Measurements from ENCODE around the gene KCNQ1.

Gene KCNQ1

DNA sequence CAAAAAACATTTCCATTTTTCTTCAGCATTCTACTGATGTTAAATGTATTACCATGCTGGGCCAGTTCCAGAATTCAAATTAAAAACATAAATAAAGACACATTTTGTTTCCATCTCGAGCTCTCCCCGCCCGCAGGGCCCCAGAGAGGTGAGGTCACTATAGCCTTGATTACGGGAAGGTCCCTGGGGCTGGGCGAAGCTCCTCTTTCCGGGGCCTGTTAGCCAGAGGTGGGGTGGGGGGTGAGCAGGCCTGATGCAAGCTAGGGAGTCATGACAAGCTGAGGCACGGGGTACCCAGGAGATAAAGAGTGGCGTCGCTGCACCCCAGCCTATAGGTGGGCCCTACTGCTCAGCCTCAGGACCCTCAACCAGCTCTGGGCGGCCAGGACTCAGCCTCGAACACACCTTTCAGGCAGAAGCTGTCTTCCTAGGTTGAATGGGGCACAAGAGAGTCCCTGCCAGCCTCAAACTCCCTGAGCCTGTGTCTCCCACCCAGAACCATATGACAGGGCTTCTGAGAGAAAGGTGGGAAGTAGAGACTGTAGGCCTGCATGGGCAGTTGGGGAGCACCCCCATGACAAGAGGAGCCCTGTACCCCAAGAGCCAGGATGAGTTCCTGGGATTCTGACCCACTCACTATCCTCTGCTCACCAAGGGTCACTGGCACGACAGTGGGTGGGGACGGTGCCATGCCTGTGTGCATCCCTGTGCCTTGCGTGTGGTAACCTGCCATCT, 220.2 kb downstream of the KCNQ1 start:
- no peak for DNase-seq (ENCODE audit: low read depth)

DNA sequence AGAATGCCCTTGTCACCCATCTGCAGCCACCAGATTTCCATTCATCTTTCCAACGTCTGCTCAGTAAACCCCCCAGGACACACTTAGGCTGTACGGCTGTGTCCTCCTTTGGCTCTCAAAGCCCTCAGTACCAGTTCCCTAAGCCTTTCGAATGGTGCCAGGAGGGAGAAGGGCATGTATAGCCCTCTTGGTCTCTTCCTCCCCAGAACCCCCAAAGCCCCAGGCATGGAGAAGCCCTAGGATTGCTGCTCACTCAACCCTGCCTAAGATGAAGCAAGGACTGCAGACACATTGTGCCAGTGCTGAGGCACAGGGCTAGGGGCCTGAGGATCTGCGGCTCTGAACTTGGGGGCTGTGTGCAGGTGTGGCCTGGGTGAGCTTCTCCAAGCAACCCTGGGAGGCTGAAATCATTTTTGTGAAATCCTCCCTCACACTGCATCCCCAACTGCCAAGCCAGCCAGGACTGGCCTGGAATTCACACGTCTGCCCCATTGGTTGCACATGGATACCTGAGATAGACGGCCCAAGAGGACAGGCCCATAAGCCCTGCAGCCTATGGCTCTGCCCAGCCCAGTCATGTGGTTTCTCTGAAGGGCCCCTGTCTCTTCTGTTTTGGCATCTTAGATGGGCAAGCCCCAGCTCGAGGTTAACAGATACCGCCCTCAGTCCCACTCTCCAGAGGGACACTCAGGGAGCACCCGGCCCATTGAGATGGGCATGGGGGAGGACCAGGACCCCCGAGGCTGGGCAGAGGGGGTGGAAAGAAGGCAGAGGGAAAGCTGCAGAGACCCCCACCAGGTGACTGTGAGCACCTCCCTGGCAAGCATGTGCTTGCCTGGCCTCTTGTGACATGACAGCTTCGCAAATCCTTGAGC, 221.0 kb downstream of the KCNQ1 start:
- DNase-seq (ENCODE audit: low read depth): no peak

DNA sequence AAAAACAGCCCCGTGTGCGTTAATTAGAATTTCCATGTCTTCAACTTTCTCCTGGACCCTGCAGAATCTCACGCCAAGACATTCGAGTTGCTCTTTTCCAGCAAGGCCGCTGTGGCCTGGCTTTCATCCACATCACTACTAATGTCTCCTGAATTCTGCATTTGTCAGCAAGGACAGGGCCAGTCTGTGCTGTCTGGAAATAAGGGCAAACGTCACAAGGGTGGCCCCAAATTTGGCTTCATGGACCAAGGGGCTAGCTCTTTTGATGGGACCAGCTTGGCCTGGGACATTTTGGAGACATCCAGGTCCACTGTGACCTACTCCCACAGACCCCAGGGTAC, 221.6 kb downstream of the KCNQ1 start:
- no peak for DNase-seq (ENCODE audit: low read depth)

DNA sequence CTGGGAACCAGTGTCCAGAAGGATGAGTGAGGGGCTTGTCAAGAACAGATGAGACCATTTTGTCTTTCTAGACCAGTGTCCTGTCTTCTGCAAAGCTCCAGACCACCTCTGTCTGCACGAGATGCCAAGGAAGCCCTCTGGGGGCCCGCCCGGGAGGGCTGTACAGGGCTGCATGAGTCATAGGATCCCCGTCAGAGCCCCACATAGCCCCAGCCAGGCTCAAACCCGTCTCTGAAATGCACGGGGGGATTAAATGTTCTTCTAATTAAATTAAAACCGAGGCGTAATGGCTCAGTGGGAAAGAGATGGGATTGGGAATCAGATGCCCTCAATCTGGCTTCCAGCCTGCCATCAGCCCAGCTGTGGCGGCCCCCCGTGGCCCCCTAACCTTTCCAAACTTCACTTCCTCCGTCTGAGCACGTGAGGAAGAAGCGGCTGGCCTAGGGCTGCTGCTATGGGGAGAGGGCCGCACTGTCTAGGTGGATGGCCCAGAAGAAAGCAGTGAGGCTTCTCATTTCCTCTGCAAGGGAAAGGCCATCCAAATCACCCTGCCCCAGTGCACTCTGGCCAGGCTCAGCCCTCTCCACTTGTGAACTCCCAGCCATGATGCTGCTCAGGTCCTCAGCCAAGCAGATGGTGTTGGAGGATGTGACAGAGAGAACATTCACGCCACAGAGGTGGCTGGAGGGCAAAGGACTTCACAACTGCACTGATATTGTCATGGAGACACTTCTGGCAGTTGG, 222.2 kb downstream of the KCNQ1 start:
- no peak for DNase-seq (ENCODE audit: low read depth)

DNA sequence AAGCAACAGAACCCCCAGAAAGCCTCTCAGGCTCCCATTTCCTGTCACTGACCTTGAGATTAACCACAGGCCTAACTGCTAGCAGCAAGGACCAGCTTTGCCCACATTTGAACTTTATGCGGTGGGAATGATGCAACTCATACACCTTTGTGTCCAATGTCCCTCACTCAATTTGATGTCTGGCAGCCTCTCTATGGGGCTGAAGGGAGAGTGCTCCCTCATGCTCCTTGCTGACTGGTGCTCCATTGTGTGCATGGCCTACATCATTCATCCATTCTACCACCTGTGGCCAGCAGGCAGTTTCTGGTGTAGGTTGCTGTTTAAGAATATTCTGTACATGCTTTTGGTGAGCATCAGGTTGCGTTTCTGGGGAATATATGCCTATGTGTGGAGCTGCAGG, 223.1 kb downstream of the KCNQ1 start:
- no peak for DNase-seq (ENCODE audit: low read depth)

DNA sequence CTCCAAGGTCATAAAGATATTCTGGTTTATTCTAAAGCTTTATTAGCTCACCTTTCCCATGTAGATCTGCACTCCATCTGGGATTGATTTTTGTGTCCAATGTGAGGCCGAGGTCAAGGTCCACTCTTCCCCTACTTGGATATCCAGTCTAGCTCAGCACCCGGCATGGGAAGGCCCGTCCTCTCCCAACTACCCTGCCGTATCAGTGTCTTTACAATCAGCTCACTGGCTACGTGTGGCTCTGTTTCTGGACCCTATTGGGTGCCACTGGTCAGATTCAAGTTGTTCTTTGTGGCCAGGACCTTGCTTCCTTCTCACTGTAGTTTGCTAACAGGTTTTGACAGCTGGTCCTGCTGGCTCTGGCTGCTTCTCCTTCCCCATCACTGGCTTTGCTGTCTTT, 224.1 kb downstream of the KCNQ1 start:
- no peak for DNase-seq (ENCODE audit: low read depth)

DNA sequence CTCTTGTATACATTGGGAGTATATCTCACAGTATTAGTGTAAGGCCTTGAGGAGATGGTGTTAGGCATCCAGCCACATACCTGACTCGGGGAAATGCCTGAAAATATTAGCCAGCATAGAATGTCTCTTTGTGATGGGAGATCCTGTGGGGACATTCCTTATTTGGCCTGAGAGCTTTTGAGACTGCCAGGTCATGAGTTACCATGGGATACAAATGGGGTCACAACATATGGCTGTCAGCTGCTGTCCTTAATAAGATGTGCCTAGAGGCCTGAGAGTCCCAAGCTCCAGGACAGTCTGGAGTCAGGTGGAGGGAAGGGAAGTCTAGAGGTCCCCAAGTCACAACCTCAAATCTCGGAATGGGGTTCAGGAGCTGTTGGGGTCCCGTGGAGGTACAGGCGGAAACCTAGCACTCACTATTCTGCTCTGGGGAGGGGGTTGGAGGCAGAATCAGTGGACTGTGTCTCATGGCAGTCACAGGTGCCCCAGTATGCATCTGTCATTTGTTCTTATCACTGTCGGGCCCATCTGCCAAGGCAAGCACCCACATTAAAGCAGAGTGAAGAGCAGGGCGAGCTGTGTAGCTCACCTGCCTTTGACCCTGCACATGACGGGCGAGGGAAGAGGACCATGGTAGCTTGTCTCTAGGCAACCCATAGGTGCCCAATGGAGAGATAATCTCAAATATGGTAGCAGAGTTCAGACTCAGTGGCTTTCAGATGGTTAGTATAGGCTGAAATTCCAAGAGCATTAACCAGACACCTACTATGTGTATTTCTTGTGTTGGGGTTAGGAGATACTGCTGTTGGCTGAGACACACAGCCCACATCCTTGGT, 225.0 kb downstream of the KCNQ1 start:
- no peak for DNase-seq (ENCODE audit: low read depth)

DNA sequence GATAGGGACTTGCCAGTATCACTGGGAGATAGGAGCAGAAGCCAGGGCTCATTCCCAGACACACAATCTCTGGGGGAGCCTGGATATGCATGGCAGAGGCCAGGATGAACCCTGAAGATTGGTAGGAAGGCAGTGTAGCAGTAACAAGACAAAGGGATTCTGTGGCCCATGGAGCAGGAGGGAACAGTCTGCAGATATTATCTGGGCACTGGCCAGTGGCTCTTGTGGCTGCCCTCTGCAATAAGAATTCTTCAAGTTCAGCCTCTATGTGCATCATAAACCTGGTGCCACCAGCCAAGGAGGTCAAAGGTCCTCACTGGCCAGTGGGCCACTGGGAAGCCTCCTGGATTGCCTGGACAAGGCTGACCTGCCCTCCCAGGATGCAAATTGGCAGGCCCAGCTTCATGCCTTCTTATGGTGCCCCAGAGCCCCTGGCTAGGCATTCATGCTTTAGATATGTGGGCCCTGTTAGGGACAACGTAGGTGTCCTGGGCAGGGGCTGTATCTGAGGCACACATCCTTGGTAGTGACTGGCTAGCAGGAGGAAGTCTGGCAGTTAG, 225.8 kb downstream of the KCNQ1 start:
- no peak for DNase-seq (ENCODE audit: low read depth)

DNA sequence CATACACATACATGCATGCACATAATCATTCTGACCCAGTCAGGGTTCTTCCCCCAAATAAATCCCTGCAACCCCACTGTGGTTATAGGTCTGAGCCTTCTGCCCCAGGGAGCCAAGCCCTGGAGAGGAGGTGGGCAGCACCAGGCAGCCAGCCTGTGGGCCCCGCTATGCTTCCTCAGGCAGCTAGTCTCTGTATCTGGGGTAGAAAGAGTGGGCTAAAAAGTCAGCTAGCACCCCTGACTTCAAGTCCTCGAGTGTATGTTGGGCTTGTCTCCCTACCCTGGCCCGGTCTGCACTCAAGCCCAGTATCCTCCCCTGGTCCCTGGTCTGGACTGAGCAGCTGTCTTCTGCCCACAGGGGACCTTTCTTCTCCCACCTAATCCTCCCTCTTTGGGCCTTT, 226.9 kb downstream of the KCNQ1 start:
- DNase-seq (ENCODE audit: low read depth): no peak

DNA sequence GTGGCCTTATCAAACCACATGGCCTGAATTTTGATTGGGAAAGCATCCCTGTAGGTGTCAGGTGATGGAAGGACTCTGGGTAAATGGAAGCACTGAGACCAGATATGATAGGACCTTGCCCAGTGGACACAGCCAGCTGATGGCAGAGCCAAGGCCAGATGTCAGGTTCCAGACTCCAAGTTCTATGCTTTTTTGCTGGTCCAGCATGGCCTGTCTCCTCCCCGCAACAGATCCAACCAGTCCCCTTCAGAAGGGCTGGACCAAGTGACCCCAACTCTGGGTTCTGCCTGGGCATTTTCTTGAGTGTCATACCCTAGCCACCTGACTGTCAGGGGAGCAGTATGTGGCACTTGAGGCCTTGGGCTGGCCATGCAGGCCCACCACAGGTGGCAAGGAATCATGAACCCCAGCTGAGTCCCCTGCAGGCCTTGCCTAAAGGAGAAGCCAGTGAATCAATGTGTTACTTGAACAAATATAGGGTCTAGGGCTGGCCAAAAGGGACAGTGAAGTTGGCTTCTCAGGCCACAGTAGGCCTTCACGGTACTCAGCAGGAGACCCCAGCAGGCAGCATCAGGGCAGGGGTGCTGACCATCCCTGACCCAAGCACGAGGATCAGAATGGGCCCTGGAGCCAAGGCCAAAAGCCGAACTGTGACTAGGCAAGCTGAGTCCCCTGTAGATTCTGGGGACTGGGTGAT, 227.9 kb downstream of the KCNQ1 start:
- DNase-seq (ENCODE audit: low read depth): no peak

DNA sequence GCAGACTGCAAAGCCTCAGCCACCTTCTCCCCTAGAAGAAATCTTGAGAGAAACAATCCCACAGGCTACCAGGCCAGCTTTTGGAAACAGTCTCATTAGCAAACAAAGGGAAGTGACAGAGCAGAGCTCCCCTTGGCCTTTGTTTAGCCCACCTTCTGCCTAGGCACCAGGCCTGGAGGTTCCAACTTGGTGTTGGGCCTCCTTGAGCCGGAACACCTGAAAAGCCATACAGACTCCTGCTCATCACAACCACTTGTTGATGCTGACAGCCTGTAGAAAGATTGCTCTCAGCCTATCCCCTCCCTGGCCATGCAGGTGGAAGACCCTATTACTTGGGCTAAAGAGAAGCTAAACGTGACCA, 228.4 kb downstream of the KCNQ1 start:
- DNase-seq (ENCODE audit: low read depth): no peak

DNA sequence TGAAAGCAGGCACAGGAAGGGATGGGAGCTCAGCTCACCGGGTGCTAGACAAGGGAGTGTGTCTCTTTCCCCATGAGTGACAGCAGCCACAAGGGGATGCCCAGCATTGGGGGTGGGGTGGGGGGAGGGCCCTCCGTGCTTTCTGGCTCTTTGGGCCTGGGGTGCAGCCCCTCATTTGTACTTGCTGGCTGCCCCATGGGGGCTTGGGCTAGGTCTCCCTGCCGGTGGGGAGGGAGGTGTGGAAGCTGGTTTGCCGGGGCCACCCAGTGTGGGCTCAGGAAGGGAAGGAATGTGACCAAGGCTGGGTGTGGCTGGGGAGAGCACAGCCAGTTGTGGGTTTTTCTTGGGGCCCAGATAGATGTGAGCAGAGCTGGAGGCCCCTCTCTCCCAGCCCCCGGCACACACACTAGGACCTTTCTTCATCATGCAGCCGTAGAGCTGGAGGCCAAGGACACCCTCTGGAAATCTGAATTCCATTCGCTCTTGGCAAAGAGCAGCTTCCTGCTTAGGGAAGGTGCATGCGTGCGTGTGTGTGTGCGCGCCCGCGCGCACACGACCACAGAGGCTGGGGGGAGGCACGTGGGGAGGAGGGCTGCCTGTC, 229.2 kb downstream of the KCNQ1 start:
- no peak for DNase-seq (ENCODE audit: low read depth)

DNA sequence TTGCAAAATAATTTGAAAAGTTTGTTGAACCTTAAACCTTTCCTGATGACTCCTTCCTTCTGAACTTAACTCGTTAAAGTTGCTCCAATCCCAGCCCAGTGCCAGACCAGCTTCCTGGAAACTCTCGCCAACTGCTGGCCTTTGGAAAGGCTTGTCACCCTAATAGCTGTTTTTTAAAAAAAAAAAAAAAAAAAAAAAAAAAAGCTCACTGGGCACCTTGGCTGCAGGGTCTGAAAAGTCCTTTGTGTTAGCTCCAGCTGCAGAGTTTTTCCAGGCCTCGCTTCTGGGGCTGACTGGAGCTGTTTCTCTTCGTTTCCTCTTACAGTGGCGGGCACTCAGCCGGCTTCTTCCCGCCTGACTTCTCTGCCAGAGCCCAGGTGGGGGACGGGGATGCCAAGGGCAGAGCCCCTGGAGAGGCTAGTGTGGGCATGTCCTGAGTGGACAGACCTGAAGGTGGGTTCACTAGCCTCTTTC, 229.9 kb downstream of the KCNQ1 start:
- no peak for DNase-seq (ENCODE audit: low read depth)

DNA sequence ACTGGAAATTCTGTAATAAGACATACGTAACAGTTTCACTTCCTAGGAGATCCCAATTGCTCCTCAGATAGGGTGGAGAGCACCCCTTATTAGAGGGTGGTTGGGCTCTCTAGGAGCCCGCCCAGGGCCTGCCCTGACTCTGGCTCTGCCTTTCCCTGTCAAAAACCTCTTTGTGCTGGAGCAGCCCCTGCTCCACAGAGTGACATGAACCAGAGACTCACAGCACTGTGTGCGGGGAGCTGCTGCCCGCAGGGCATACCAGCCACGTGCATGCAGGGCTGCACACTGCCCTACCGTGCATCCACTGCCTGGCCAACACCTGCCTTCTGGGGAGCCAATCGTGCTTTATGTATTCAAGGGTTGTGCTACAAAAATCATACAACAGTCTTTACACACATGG, 230.7 kb downstream of the KCNQ1 start:
- no peak for DNase-seq (ENCODE audit: low read depth)

DNA sequence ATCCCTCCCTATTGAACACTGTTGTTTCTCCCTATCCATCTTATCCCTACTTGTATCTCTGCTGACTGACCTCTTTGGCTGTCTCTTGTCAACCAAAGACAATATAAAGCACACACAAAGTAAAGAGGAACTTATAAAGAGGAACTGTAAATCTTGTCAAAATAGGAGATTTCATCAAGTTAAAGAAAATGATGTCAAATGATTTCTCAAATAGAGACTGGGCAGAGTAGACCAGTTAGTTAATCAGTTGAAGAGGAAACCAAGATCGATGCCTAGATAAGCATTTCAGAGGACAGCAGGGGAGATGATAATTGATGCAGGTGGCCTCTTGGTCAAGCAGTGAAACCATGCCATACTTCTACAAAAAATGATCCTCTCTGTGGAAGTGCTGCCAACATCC, 232.3 kb downstream of the KCNQ1 start:
- no peak for DNase-seq (ENCODE audit: low read depth)

DNA sequence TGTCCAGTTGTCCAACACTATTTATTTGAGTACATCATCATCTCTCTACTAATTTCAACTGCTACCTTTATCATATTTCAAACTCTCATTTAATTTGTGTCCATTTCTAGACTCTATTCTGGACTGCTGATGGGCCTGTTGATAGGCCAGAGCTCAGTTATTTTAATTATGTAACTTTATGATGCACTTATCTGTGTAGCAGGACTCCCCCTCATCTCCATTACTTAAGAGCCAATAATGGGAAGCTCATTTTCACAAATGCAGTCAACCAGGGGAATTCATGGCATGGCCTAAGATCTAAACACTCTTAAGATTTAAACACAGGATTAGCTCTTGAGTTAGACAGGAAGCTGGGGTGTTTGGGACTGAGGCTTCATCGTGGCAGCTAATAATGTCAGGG, 233.6 kb downstream of the KCNQ1 start:
- DNase-seq (ENCODE audit: low read depth): no peak

DNA sequence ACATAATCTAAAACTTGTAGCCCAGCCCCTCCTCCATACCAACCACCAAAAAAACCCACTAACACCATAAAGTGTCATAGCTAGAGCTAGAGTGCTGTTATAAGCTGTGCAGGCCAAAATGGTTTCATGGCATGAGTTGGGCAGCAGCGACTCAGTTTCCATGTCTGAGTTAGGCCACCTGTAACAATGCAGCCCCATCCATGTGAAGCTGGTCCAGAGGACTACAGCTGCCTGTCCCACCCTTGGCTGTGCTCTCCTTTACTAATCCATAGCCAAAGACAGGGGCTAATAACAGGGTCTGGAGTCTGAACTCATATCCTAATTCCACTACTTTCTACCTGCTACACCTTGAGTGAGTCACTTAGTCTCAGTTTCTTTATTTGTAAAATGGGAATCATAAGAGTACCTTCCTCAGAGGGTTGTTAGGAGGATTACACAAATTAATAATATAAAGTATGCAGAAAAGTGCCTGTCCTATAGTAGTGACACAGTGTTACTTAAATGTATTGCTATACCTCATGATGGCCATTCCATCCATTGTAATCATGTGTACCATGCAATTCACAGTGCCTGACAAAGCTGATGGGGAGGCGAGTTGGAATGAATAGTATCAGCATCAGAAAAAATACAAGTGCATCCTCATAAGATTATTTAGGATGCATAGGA, 234.3 kb downstream of the KCNQ1 start:
- no peak for DNase-seq (ENCODE audit: low read depth)

DNA sequence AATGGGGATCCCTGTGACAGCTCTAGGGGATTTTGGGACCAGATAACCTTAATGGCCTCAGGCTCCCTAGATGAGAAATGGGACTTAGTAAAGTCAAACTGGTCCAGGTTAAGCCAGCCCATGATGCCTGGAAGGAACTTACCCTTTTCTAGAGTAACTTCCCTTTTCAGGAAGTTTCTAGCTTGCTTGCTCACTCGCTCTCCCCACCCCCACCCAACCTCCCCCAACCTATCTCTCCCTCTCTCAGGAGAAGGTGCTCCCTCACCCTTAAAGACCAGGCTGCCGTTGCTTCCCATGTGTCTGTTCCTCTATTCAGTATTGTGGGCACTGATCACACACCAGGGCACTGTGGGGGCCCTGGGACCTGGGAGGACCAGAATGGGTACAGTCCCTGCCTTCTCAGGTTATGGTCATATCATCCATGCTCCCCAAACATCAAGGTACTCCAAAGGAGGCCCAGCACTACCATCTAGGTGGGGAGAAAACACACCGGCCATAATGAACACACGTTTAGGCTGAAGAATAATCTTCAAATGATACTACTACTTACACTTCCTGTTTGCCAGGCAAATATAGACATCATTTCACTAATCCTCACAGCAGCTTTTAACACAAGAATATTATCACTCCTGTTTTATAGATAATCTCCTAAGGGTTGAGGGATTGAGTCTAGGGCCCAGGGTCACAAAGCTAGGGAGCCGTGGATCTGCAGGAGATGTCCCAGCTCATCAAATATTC, 236.8 kb downstream of the KCNQ1 start:
- no peak for DNase-seq (ENCODE audit: low read depth)

DNA sequence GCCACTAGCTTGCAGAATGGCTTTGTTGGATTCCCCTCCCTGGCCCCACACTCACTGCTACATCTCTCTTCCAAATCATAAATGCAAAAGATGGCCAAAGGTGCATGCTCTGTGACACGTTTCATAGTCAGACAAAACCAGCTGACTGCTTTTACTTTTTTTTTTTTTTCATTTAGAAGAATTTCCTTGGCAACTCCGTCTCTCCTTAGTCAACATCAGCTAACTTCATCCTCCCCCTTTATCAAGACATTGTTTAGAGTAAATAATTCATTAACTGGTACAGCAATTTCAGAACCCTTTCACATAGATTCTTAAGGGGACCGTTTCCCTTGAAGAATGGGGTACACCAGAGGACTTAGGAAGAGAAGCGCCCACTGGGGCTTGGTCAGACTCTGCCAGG, 239.0 kb downstream of the KCNQ1 start:
- DNase-seq (ENCODE audit: low read depth): no peak

All from activated T-helper 1 cell treated with Interleukin-2 at 50 U/mL for 16 hours (primary cell).